Natural killer cell (primary cell): ENCODE results near the gene MBNL1. TPM values are rescaled to one million over a fixed set of nuclear protein-coding genes. Genes with fewer than 3 reads are reported as not detected.

Experiments
- ATAC-seq, 3 donors: fragments of 150-1000 bp in 2 of 3; fragments of 200-7000 bp in 1 of 3; cut with Tn5 transposase; 1 replicate in 1 of 3; 2 replicates in 2 of 3; pipeline ENCODE4 v1.10.0; 2021; ENCODE audit warnings: mild to moderate bottlenecking in 2 of 3, moderate library complexity in 2 of 3
- DNase-seq, 2 donors: peaks; one replicate each; pipeline versions ENCODE4 v3.0.0 to v3.0.0-alpha.2; 2013 to 2021; ENCODE audit warnings: mixed read lengths in 1 of 2
- H3K27ac ChIP-seq: one replicate; pipeline ENCODE4 v1.5.1; 2013; ENCODE audit warnings: mild to moderate bottlenecking, low read length
- H3K27me3 ChIP-seq: one replicate; pipeline ENCODE4 v1.6.1; 2013; ENCODE audit warnings: low read length; ENCODE audit not compliant: control insufficient read depth, insufficient read depth
- H3K36me3 ChIP-seq: one replicate; pipeline ENCODE4 v1.6.1; 2013; ENCODE audit warnings: low read length; ENCODE audit not compliant: control insufficient read depth, insufficient read depth
- H3K4me1 ChIP-seq: one replicate; pipeline ENCODE4 v1.6.1; 2013; ENCODE audit warnings: low read length; ENCODE audit not compliant: control insufficient read depth, insufficient read depth
- H3K4me3 ChIP-seq: one replicate; pipeline ENCODE4 v1.5.1; 2013; ENCODE audit warnings: low read length
- H3K9me3 ChIP-seq: one replicate; pipeline ENCODE4 v1.6.1; 2013; ENCODE audit warnings: low read length; ENCODE audit not compliant: control insufficient read depth, insufficient read depth
- H3K27ac Mint-ChIP-seq, 2 donors: one replicate each; pipeline ENCODE4 v1.8.0; 2022; ENCODE audit warnings: mild to moderate bottlenecking in 2 of 2, mixed read lengths in 2 of 2, moderate library complexity in 1 of 2
- H3K27me3 Mint-ChIP-seq, 2 donors: one replicate each; pipeline ENCODE4 v1.8.0; 2022; ENCODE audit warnings: low read depth in 2 of 2, mixed read lengths in 2 of 2
- H3K36me3 Mint-ChIP-seq: one replicate; pipeline ENCODE4 v1.8.0; 2022; ENCODE audit warnings: mixed read lengths
- H3K4me1 Mint-ChIP-seq, 2 donors: one replicate each; pipeline ENCODE4 v1.8.0; 2022; ENCODE audit warnings: mixed read lengths in 2 of 2
- H3K4me3 Mint-ChIP-seq: one replicate; pipeline ENCODE4 v1.8.0; 2022; ENCODE audit warnings: mild to moderate bottlenecking, moderate library complexity, mixed read lengths
- H3K9me3 Mint-ChIP-seq, 2 donors: one replicate each; pipeline ENCODE4 v1.8.0; 2022; ENCODE audit warnings: mixed read lengths in 2 of 2
- CTCF ChIP-seq: fragments of 200-600 bp; IDR thresholded peaks from one replicate; pipeline ENCODE4 v1.8.0; 2022; ENCODE audit warnings: antibody characterized with exemption
- WGBS: methylation state at CpG from one replicate; pipeline ENCODE4 v1.1.7; 2013; ENCODE audit warnings: missing lambda C conversion rate; ENCODE audit not compliant: insufficient coverage; 5-methylcytosine and 5-hydroxymethylcytosine counted together
- intact Hi-C: fragments of 100-400 bp; cut with micrococcal nuclease; formaldehyde crosslinking; loops from one replicate; pipeline ENCODE4 v1.14.2; 2022
- total RNA-seq, 4 donors: library from RNA; stranded (reverse); fragments of 120-200 nt in 1 of 4; gene quantifications; one replicate each; pipeline versions ENCODE4 v1.2.3 to v1.2.4, GENCODE V29; 2013 to 2022

Gene MBNL1
- total RNA-seq, 3 donors from 2014 or later (not counting 1 experiment from before 2014, with no cell fraction given): 600 to 704 (median 607) TPM

GRCh38 chr3:152261329-152261728 is 7.4 kb upstream of the MBNL1 start:
- no peaks in the 10 kb centered on the region for H3K9me3 Mint-ChIP-seq
- DNase-seq (no peak), ATAC-seq (no peak)
- no peaks in the 10 kb centered on the region for H3K27me3 Mint-ChIP-seq
- peak overlapping the region; percentile 26 for H3K4me3 Mint-ChIP-seq
- peak overlapping the region; percentile 79 to 96 for H3K27ac Mint-ChIP-seq
- Histone ChIP-seq H3K27ac (peak overlapping the region; percentile 3), H3K36me3 (peaks cover 13% of the 10 kb centered on the region), H3K4me1 (peaks cover 33% of the 10 kb centered on the region), H3K9me3 (no peaks in the 10 kb centered on the region), H3K4me3 (no peak overlapping the region), H3K27me3 (no peaks in the 10 kb centered on the region)
- WGBS: 90% methylated on average over 2 of the region's 3 CpGs
- intact Hi-C loops: no loop called here
- H3K4me1 Mint-ChIP-seq: peaks cover 69 to 71% of the 10 kb centered on the region in 2 donors
- H3K36me3 Mint-ChIP-seq: no peaks in the 10 kb centered on the region
- TF ChIP-seq CTCF: no peak

DNA sequence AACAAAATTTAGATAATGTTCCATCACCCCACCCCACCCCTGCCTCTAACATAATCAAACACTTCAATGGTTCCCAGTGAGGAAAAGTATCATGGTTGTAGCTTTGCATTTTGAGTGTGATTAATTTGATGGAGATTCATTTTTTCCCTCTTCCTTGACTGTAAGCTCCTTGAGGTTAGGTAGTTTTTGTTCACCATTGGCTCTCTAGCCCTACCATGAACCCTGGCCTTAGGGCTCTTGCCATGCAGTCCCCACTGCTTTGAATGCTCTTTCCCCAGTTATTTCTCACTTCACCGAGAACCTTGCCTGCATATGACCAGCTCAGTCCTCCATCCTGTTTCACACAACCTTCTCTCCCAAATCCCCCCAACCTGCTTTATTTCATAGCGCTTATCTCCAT is 5.0 kb upstream of the MBNL1 start:
- 100% methylated on average over 1 of the region's 2 CpGs for WGBS
- peak overlapping the region; percentile 2 to 6 for H3K27ac Mint-ChIP-seq
- H3K4me1 ChIP-seq: peaks cover 37% of the 10 kb centered on the region
- H3K4me3 Mint-ChIP-seq: no peak overlapping the region
- intact Hi-C loops: no loop called here
- peaks cover 73% of the 10 kb centered on the region in 2 donors for H3K4me1 Mint-ChIP-seq
- no peak for TF ChIP-seq CTCF
- H3K27me3 ChIP-seq: no peaks in the 10 kb centered on the region
- no peaks in the 10 kb centered on the region for H3K9me3 ChIP-seq
- H3K27ac ChIP-seq: peak overlapping the region; percentile 8
- ATAC-seq (no peak), DNase-seq (no peak)
- peaks cover 13% of the 10 kb centered on the region for H3K36me3 ChIP-seq
- H3K27me3 Mint-ChIP-seq: no peaks in the 10 kb centered on the region
- H3K9me3 Mint-ChIP-seq: no peaks in the 10 kb centered on the region
- H3K4me3 ChIP-seq: no peak overlapping the region
- H3K36me3 Mint-ChIP-seq: no peaks in the 10 kb centered on the region

- ATAC-seq: no peak
These were observed 4.4 kb upstream of the MBNL1 start for GRCh38 chr3:152264378-152264777.

More at GRCh38 chr3:152264378-152264777, 4.4 kb upstream of the MBNL1 start:
- Mint-ChIP-seq H3K27ac (peak overlapping the region; percentile 2 to 6), H3K9me3 (no peaks in the 10 kb centered on the region), H3K27me3 (no peaks in the 10 kb centered on the region), H3K4me1 (peaks cover 66% of the 10 kb centered on the region in 2 donors), H3K36me3 (no peaks in the 10 kb centered on the region), H3K4me3 (no peak overlapping the region)
- no peak for DNase-seq
- Histone ChIP-seq H3K4me1 (peaks cover 37% of the 10 kb centered on the region), H3K27me3 (no peaks in the 10 kb centered on the region), H3K4me3 (no peak overlapping the region), H3K9me3 (no peaks in the 10 kb centered on the region), H3K36me3 (peaks cover 13% of the 10 kb centered on the region), H3K27ac (no peak overlapping the region)
- intact Hi-C loops: no loop called here
- TF ChIP-seq CTCF: no peak
